Upper lobe of left lung (tissue), 6 donors: ENCODE measurements around the gene SLC38A11. TPM values are rescaled to one million over a fixed set of nuclear protein-coding genes. Genes with fewer than 3 reads are reported as not detected.

ENCODE experiments used
- ATAC-seq, 2 donors: fragments of 200-7000 bp; cut with Tn5 transposase; one replicate each; pipeline ENCODE4 v1.9.1; 2022; ENCODE audit warnings: mild to moderate bottlenecking in 2 of 2, moderate library complexity in 2 of 2; ENCODE audit not compliant: low FRiP score in 2 of 2
- DNase-seq, 2 donors: peaks; one replicate each; pipeline ENCODE4 v3.0.0-alpha.2; 2019 to 2020
- H3K27ac ChIP-seq, 4 donors: fragments of 200-600 bp; sonication (generic); one replicate each; pipeline ENCODE4 v1.5.1; 2016 to 2019
- H3K27me3 ChIP-seq, 4 donors: fragments of 200-600 bp; sonication (generic); one replicate each; pipeline ENCODE4 v1.5.1; 2017 to 2019
- H3K36me3 ChIP-seq, 4 donors: fragments of 200-600 bp; sonication (generic); one replicate each; pipeline ENCODE4 v1.5.1; 2016 to 2019
- H3K4me1 ChIP-seq, 4 donors: fragments of 200-600 bp; sonication (generic); one replicate each; pipeline ENCODE4 v1.5.1; 2018 to 2019
- H3K4me3 ChIP-seq, 4 donors: fragments of 200-600 bp; sonication (generic); one replicate each; pipeline ENCODE4 v1.5.1; 2017 to 2019; ENCODE audit warnings: mild to moderate bottlenecking in 2 of 4, moderate library complexity in 1 of 4
- H3K9me3 ChIP-seq, 4 donors: fragments of 200-600 bp; sonication (generic); one replicate each; pipeline ENCODE4 v1.5.1; 2018 to 2019
- EP300 ChIP-seq, 4 donors: sonication (generic); formaldehyde crosslinking; IDR thresholded peaks; one replicate each; pipeline ENCODE4 v1.5.1; 2017; ENCODE audit warnings: antibody characterized with exemption in 4 of 4, control low read depth in 2 of 4
- POLR2A ChIP-seq, 4 donors: fragments of 450-650 bp; IDR thresholded peaks; one replicate each; pipeline ENCODE4 v1.5.1; 2016 to 2017; ENCODE audit warnings: antibody characterized with exemption in 4 of 4, mild to moderate bottlenecking in 2 of 4
- POLR2AphosphoS5 ChIP-seq, 2 donors: sonication (generic); formaldehyde crosslinking; IDR thresholded peaks; one replicate each; pipeline ENCODE4 v1.5.1; 2017; ENCODE audit warnings: antibody characterized with exemption in 2 of 2
- WGBS, 2 donors: methylation state at CpG; one replicate each; pipeline ENCODE4 v1.1.5; 2017 to 2018; 5-methylcytosine and 5-hydroxymethylcytosine counted together
- total RNA-seq, 6 donors: library from RNA; depleted of rRNA in 4 of 6; stranded (reverse); fragments of >200 nt in 4 of 6; gene quantifications; one replicate each; pipeline versions ENCODE4 v1.1.0 to v1.2.1, GENCODE V29; 2016 to 2021
- TF ChIP-seq, protein P1 (sequence below), 6 experiments: fragments of 450-650 bp in 4 of 6; fragments of 200-600 bp in 2 of 6; sonication (generic) in 2 of 6; IDR thresholded peaks; one replicate each; pipeline ENCODE4 v1.5.1; 2016 to 2019; ENCODE audit warnings: antibody characterized with exemption in 6 of 6
- donor health status: DM: no; HTN: no; CAD: no; lungs with moderate emphysema.
- donor health status: DM: no; HTN: yes; CAD: no; lungs with severe emphysema.

SLC38A11 gene
- total RNA-seq, 6 donors from 2014 or later, result 0.17 to 0.40 (median 0.30) TPM; not detected in 2

DNA sequence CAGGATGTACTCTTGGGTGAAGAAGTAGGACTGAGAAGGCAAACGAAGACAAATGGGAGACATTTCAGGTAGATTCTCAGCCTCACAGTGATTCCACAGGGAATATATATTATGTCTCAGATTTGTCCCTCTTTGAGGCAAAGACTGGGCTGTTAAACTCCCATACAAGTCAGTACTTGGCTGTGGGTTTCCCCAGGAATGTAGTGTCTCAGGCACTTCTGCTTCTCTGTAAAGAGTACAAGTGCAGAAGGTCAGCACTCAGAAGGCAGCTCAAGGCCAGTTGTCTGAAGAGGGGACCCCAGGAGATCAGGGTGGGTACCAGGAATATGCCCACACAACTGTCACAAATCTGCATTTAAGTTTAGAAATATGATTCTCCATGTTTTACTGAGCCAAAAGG is 73.8 kb downstream of the SLC38A11 start:
- no peaks in the 10 kb centered on the region for H3K36me3 ChIP-seq
- TF ChIP-seq, protein P1, sequence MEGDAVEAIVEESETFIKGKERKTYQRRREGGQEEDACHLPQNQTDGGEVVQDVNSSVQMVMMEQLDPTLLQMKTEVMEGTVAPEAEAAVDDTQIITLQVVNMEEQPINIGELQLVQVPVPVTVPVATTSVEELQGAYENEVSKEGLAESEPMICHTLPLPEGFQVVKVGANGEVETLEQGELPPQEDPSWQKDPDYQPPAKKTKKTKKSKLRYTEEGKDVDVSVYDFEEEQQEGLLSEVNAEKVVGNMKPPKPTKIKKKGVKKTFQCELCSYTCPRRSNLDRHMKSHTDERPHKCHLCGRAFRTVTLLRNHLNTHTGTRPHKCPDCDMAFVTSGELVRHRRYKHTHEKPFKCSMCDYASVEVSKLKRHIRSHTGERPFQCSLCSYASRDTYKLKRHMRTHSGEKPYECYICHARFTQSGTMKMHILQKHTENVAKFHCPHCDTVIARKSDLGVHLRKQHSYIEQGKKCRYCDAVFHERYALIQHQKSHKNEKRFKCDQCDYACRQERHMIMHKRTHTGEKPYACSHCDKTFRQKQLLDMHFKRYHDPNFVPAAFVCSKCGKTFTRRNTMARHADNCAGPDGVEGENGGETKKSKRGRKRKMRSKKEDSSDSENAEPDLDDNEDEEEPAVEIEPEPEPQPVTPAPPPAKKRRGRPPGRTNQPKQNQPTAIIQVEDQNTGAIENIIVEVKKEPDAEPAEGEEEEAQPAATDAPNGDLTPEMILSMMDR (IDR thresholded peaks at IDR 0.05), result no peak
- no peak for TF ChIP-seq POLR2A (IDR thresholded peaks at IDR 0.05)
- no peak for TF ChIP-seq EP300 (IDR thresholded peaks at IDR 0.05)
- no peak for TF ChIP-seq POLR2AphosphoS5 (IDR thresholded peaks at IDR 0.05)
- DNase-seq (no peak), ATAC-seq (no peak)
- H3K4me1 ChIP-seq, result no peaks in the 10 kb centered on the region
- H3K27me3 ChIP-seq, result no peaks in the 10 kb centered on the region
- H3K4me3 ChIP-seq, result no peak overlapping the region
- H3K9me3 ChIP-seq, result no peaks in the 10 kb centered on the region
- H3K27ac ChIP-seq, result no peak overlapping the region
- 76 to 94% methylated on average over 1 of the region's 1 CpG for WGBS, 2 donors

DNA sequence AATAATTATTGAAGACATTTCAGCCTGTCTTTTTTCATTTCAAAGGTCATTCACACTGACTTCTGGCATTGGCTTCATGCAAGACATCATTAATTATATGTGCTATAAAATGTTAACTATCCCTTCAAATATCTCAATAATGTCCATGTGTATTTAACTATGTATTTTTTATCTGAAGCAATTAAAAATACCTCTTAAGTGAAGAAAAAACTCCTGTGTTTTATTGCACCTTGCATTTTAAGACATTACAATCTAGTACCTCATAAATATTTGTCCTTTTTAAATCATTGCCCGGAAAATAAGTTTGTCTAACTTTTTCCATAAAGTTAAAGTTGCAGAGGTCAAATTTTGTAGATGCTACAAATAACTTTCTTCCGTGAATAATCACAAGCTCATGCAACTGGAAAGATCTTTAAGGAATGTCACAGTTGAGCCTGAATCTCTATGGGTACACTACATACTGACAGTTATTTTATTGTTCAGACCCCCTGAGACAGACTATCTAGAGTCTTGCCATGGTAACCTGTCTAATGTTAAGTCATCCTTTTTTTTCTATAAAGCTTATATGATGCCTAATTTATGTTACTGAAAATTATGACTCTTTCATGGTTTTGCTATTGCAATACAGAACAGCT is 75.3 kb downstream of the SLC38A11 start:
- no peak for ATAC-seq

DNA sequence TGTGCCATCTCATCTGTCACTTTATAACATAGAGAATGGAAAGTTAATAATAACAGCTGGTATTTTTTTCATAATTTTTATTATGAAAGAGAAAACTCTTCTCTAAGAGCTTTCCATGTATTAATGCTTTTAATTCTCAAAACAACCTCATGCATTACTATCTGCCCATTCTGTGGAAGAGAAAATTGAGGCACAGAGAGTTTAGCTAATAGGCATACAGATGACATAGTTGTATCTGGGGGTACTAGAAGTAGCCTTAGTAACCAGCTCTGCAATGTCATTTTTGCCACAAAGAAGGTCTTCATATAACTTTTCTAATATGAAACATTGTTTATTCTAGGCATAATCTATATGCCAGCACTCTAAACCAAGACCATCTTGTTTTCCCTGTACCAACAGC is 77.4 kb downstream of the SLC38A11 start:
- no peak overlapping the region for H3K27ac ChIP-seq
- no peaks in the 10 kb centered on the region for H3K4me1 ChIP-seq
- H3K27me3 ChIP-seq, result no peaks in the 10 kb centered on the region
- TF ChIP-seq EP300 (IDR thresholded peaks at IDR 0.05), result no peak
- TF ChIP-seq POLR2AphosphoS5 (IDR thresholded peaks at IDR 0.05), result no peak
- no peak for TF ChIP-seq POLR2A (IDR thresholded peaks at IDR 0.05)
- TF ChIP-seq, protein P1 (IDR thresholded peaks at IDR 0.05), result no peak
- DNase-seq (no peak), ATAC-seq (no peak)
- H3K9me3 ChIP-seq, result no peaks in the 10 kb centered on the region
- no peaks in the 10 kb centered on the region for H3K36me3 ChIP-seq
- H3K4me3 ChIP-seq, result no peak overlapping the region

More for the DNA sequence above, 75.3 kb downstream of the SLC38A11 start:
- 84 to 87% methylated on average over 2 of the region's 2 CpGs for WGBS, 2 donors
- Histone ChIP-seq H3K4me3 (no peak overlapping the region), H3K9me3 (no peaks in the 10 kb centered on the region), H3K4me1 (no peaks in the 10 kb centered on the region), H3K27me3 (no peaks in the 10 kb centered on the region), H3K36me3 (no peaks in the 10 kb centered on the region), H3K27ac (no peak overlapping the region)
- DNase-seq, result no peak
- TF ChIP-seq POLR2AphosphoS5 (IDR thresholded peaks at IDR 0.05), result no peak
- TF ChIP-seq, protein P1 (IDR thresholded peaks at IDR 0.05), result no peak
- TF ChIP-seq EP300 (IDR thresholded peaks at IDR 0.05), result no peak
- TF ChIP-seq POLR2A (IDR thresholded peaks at IDR 0.05), result no peak

GRCh38 chr2:164877169-164877568 is 78.2 kb downstream of the SLC38A11 start:
- Histone ChIP-seq H3K9me3 (no peaks in the 10 kb centered on the region), H3K36me3 (no peaks in the 10 kb centered on the region), H3K27me3 (no peaks in the 10 kb centered on the region), H3K4me3 (no peak overlapping the region), H3K4me1 (no peaks in the 10 kb centered on the region), H3K27ac (no peak overlapping the region)
- 84 to 94% methylated on average over 4 of the region's 4 CpGs for WGBS, 2 donors
- ATAC-seq (no peak), DNase-seq (no peak)
- no peak for TF ChIP-seq EP300 (IDR thresholded peaks at IDR 0.05)
- TF ChIP-seq, protein P1 (IDR thresholded peaks at IDR 0.05), result no peak
- no peak for TF ChIP-seq POLR2AphosphoS5 (IDR thresholded peaks at IDR 0.05)
- TF ChIP-seq POLR2A (IDR thresholded peaks at IDR 0.05), result no peak
